HG02623 (cell line): ENCODE data around the gene B3GNT2.
"Not testable (repeated sequence)": the region's sequence is repeated elsewhere in the genome, so short reads cannot be mapped to it uniquely, and the experiment has no call there.

Experiments used
- ATAC-seq: cut with Tn5 transposase; IDR thresholded peaks from one replicate; pipeline ENCODE4 v1.9.1; 2021; ENCODE audit warnings: moderate library complexity; ENCODE audit not compliant: unreplicated experiment

The B3GNT2 gene

DNA sequence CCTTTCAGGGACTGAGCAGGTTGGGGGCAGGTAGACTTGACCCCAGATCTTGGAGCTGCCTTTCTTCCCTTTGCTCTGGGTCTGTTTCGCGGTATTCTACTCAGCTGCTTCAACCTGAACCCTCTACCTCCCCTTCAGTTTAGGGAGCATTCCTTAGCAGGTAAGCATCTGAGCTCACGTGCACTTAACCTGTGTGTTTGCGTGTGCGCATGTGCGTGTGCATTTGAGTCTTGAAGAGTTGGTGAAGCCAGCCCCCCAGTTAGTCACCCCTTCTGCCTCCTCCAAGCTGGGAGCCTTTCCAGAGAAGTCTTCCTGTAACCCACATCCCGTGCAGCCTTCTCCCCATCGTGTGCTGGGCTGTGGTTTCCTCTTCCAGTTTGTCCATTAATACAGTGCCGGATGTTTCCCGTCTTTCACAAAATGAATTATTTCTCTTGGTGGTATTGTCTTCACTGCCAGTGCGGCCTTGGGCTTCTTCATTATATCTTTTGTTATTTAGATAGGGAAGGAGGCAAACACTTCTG is 33.2 kb downstream of the B3GNT2 start:
- no peak for ATAC-seq

DNA sequence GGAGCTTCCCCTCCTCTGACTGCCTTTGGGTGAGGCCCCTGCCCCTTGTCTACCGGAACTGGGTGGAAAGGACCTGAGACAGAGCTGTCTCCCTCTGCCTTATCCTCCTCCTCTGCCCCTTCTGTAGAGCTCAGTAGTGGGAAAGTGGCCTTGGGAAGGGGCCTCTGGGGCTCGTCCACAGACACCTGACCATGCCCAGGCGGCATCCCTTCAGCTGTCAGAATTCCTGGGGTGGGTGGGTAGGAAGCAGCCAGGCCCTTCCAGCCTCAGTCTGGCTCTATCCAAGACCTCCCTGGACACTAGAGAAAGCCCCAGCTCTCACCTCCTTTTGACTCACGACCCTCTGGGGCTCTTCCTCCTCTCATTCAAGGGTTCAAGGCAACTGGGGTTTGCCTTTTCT is 35.6 kb downstream of the B3GNT2 start:
- ATAC-seq, result no peak

DNA sequence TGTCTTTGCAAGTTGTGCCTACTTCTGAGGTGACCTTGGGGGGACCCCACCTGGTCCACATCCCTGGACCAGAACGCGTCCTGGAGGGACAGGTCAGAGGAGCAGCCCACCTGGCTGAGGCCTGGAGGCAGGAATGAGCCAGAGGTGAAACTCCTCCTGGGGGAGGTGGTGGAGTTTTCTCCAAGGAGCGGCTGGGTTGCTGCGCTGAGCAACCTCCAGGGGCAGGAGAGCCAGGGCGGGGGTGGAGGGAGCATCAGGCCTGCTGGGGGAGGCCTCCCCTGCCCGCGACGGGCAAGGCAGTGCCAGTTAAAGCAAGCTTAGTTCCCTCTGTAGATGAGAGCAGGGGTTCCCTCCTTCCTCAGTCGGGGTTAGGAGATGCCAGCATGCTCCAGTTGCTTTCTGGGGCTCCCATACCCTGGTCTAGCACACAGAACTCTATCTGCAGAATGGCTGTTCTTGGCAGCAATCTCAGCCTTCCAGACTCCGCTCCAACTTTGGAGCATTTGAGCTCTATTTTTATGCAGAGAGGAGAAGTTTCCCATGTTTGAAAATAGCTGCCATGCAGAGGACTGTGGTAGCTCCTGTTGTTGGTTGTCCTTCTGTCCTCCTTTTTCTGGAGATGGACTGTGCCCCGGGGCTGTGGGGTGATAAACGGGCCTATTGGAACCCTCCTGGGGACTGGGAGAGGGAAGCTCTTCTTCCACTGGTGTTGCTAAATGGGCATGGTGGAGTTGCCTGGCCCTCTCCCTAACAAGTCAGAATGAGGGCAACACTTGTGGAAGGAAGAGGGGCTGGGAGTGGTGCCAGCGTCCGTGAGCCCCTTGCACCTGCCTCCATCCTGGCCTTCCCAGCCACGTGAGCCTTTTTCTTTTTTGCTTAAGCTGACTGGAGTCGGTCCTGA is 39.1 kb downstream of the B3GNT2 start:
- no peak for ATAC-seq

DNA sequence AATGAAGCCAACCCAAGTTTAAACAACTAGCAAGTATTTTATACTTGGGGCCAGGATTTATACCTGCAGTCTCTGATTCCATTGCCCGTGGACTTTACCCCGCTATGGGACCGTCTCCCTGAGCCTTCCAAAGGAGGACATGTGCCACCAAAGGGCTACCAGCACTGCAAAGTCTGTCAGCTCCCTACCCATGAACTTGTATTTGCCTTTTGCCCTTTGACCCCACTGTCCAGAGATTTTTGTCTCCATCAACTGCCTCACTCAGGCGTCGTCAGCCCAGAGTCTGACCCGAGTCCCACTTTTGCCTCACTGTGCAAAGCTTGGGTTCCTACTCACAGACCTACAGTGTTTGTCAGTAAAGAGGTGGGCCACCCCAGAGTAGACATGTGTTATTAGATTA is 40.6 kb downstream of the B3GNT2 start:
- no peak for ATAC-seq

DNA sequence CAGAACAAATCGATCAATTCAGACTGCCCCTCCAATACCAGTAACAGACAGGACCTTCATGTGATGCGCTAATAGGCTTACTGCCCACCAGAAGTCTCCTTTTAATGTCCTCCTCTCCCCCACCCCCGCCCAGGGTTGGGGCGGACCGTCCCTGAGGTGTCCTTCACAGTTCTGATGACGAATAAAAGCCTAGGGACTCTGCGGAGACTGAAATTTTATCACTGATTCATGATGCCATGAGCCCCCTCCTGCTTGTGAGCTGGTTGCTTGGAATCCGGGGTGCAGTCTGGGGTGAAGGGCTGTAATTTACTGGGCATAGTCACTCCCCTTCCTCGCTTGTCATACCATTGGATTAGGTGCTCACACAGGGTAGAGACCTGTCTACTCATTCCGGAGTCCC is 42.3 kb downstream of the B3GNT2 start:
- ATAC-seq, result no peak

DNA sequence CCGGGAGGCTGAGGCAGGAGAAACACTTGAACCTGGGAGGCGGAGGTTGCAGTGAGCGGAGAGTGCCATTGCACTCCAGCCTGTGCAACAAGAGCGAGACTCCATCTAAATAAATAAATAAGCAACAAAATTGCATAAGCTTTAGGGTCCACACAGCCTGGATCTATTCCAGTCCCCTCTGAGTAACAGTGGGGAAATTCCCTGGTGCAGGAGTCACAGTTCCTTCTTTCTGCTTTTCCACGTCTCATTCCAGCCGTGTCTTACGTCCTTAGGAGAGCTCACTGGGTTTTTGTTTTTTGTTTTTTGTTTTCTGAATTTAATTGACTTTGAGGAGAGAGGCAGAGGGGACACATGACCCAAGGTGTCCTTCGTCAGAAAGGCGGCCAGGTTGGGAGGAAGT is 44.6 kb downstream of the B3GNT2 start:
- ATAC-seq, result no peak

DNA sequence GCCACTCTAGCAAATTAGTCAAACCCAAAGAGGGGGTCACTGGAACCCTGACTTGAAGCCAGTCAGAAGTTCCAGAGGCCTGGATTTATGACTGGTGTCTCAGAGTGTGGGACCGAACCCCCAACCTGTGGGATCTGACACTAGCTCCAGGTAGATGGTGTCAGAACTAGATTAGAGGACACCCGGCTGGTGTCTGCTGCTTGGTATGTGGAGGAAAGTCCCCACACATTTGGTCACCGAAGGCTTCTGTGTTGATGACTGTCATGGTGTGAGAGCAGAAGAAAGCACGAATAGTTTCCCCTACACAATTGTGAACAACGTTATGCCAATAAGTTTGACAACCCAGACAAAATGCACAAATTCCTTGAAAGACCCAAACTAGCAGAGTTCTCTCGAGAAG is 48.1 kb downstream of the B3GNT2 start:
- no peak for ATAC-seq

DNA sequence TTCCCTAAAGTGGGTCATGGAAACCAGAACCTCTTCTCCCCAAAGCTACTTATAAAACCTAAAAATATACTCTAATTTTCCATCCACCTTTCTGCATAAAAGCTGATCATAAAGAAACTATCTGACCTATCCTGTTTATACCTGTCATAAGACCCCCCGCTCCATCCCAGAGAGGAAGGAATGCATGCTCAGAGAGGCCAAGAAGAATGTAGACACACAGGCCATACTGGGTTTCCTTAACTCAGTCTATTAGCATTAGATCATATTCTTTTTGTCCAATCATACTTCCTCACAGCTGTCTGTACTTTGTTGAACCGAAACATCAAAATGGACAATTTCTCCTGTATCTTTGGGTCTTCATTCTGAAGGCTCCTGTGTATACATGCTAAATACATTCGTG is 52.3 kb downstream of the B3GNT2 start:
- ATAC-seq, result no peak

DNA sequence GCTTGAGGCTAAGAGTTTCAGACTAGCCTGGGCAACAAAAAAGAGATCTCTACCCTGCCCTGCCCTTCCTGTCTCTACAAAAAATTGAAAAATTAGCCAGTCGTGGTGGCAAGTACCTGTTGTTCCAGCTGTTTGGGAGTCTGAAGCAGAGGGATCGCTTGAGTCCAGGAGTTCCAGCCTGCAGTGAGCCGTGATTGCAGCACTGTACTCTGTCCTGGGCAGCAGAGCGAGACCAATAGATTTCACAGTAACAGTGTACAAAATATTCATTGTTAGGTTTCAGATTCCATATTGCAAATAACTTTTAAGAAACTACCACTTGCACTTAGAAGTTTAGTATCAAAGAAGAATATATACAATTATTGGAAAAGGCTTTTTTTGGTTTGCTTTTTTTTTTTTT is 54.3 kb downstream of the B3GNT2 start:
- no peak for ATAC-seq

DNA sequence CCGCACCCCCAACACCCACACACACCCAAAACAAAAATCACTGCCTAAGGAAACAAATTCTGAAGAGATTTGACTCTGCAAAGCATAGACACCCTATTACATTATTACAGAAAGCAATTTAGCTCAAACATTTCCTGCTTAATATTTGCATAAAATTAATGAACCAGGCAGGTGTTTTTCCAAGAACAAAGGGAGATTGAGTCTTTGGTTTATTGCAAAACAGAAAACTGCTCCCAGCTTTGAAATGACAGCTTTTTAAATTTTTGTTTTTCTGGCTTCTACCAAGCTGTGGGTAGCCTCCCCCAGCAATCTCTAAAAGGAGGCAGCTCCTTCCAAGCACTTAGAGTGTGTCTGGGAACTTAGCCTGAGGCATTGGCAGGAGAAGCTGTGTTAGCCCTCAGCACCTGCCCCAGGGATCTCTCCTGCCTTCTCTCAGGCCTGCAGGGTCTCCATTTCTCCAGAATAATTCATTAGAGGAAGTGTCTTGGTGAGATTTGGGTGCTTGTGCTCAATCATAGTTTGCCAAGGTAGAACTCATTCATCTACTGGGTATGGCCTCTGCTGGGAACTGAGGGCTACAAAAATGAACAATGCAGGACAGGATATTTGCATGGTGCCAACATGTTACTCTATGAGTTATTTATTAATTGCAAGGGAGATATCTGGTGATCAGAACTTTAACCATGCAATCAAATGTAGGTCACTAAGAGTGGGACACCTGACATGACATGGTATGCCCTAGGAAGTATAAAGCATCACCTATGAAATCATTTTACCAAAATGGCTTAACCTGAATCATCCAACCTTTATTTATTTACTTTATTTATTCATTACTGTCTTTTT is 58.7 kb downstream of the B3GNT2 start:
- no peak for ATAC-seq

DNA sequence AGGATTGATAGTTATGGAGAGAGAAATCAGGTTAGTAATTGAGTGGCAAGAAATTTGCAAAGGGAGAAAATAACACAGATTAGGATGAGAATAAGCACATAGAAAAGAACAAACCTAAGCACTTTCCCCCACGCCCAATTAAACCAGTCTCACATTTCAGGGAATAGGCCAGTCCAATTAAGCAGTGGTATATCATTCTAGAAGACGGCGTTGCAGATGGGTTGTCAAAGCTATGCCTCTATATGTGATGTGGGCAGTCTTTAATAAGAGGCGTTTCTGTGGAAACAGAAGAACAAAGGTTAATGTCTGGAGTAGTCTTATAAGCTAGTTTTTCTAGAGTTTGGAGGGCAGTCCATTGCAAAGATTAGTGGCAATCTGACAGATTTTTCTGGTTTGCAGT is 61.6 kb downstream of the B3GNT2 start:
- ATAC-seq, result no peak

DNA sequence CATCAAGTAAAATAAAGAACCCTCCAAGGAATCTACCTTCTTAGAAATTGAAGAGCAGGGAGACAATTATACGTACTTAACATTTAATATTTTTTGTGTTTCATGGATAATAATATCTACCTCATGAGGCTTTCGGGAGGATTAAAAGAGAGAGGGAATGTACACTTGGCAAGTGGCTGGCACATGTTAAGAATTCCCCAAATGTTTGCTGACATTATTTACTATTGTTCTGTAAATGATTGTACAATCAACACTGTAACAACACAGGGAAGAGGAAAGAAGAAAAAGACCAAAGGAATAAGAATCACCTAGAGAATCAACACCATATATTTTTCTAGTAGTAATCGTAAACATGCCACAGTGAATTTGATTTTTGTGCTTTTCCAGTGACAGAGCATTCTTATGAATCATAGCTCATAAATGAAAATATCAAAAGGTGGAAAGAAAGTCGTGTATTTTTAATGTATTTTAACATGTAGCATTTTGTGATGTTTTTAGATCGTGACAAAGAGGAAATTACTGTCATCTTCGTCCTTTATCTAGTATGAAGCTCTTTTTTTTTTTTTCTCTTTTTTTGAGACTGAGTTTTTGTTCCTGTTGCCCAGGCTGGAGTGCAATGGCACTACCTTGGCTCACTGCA is 67.3 kb downstream of the B3GNT2 start:
- ATAC-seq, result no peak

DNA sequence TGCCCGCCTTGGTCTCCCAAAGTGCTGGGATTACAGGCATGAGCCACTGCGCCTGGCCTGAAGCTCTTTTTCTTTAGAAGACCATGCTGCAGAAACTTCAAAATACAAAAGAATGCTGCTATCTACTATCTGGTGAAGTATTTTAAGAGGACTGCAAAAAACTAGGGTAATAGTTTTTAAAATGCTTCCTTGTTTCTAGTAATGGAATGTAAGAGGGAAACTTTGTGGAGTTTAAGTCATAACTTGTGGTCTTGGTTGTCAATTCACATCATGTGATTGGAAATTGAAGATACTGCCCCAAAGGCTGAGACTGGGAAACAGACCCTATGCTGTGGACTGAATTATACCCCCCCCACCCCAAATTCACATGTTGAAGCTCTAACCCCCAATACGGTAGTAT is 68.3 kb downstream of the B3GNT2 start:
- ATAC-seq, result no peak

DNA sequence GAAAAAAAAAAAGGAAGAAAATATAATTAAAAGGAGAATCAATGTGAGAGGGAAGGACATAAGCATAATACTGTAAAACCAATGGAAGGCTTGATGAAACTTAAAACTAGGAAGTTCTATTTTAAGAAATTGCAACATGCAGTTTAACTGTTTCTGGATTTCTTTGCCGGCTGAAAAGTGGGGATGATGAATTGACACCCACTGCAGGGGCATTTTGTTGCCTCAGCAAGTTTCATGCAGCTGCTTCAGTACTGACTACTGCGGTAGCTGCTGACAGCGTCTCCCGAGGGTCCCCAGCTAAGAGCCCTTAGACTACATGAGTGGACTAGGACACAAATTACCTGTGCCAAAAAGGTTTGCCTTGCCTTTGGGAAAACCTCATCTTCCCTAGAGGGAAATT is 69.2 kb downstream of the B3GNT2 start:
- no peak for ATAC-seq

DNA sequence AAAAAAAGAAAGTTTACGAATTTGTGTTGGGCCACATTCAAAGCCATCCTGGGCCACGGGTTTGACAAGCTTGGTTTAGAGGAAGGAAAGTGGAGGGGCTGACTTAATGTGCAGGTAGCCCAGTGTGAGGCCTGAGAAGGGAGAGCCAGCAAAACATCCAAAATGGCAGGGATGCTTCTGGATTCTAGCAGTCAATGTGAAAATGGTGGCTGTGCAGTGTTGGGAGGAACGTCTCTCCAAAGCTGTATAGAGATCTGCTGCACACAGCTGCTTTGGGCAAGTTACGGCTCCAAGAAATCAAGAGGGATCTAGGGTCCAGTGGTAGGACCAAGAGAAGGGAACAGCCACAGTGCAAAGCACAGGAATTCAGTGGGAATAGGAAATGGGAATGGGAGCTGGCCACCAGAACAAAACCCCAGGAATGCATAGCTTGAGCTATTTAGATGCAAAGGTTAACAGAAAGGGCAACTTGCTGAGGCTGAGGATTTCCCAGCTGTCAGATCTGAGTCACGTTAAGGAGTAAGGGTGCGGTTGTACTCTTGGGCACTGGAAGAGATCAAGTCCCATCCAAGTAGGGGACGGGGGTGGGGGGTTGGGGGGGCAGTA is 70.6 kb downstream of the B3GNT2 start:
- ATAC-seq, result no peak

DNA sequence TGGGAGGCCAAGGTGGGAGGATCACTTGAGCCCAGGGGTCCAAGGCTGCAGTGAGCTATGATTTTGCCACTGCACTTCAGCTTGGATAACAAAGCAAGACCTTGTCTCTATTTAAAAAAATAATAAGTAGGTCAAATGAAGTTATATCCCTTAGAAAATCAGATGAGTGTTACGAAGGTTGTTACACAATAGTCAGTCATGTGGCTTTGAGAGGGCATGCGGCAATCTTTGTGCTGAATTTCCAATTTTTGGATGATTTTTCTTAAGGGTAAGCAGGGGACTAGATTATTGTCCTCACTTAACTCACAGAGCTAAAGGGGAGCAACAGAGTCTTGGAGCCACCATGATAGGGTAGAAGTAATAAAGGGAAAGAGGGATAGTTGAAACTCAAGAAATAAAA is 71.8 kb downstream of the B3GNT2 start:
- ATAC-seq, result no peak

DNA sequence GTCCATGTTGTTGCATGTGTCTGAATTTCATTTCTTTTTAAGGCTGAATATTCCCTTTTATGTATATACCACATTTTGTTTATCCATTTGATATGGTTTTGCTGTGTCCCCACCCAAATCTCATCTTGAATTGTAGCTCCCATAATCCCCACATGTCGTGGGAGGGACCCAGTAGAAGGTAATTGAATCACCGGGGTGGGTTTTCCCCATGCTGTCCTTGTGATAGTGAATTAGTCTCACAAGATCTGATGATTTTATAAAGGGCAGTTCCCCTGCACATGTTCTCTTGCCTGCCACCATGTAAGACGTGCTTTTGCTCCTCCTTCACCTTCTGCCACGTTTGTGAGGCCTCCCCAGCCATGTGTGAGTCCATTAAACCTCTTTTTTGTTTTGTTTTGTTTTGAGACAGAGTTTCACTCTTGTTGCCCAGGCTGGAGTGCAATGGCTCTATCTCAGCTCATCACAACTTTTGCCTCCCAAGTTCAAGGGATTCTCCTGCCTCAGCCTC is 72.8 kb downstream of the B3GNT2 start:
- not testable (repeated sequence) for ATAC-seq

DNA sequence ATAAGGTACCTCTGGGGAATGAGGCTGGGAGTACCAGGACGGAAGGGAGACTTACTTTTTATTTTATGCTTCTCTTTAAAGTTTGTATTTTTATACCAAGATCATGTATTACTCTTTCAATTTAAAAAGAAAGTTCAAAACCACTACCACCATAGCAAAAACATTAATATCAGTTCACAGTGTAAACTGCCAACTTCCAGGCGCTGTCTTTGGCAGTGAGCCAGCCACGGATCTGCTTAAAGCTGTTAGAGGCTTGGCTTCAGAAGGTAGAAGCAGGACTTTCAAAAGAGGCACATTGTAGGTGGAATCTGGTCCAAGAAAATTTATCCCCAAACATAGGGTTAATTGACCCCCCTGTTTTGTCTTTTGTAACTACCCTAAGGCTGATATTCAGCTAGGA is 74.8 kb downstream of the B3GNT2 start:
- no peak for ATAC-seq
